ENCODE measurements around the gene PTPN14.

The PTPN14 gene

DNA sequence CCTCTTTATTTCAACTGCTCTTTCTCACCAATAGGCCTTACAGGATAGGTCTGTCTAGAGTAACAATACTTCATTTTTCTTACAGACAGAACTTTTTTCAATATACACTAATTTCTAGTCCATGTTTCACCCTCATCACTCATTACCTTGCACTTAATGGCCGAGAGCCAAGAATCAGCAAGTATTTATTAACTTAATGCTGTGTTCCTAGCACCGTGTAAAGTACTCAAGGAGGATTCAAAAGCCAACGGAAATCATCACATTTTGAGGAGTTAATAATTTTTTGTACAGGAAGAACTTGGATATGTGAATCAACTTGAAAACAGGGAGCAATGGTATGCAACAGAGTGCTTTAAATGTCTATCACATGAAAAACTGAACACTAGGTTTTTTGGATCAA lies 102.0 kb downstream of the PTPN14 start:
- DNase-seq, result no peak

DNA sequence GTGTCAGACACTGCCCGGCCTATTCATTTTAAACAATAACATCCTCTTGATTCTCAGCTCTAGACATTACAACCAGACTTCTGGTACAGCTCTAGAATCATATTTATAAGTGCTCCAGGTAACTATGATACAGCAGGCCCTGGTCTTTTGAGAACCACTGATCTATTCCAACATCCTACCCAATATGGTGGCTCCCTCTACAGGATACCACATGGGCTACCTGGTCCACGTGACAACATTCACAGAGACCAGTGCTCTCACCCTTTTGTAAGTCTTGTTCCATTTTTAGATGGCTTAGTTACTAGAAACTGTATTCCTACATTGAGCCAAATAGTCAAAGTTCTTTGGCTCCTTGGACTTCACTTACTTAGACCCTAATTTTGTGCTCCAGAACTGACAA lies 102.9 kb downstream of the PTPN14 start:
- DNase-seq, result no peak

DNA sequence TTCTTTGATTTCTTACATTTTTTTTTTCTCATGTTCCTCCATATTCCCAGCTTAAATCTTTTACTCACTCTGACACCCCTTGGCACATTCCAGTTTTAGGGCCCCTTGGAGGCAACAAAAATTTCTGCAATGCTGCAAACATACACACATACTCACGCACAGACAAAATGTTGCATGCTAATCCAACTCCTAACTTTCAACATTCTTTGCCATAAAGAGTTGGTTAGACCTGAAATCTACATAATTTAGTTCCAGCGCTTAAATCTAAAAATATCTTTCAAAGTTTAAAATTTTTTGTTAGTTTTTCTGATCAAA lies 103.9 kb downstream of the PTPN14 start:
- no peak for DNase-seq

DNA sequence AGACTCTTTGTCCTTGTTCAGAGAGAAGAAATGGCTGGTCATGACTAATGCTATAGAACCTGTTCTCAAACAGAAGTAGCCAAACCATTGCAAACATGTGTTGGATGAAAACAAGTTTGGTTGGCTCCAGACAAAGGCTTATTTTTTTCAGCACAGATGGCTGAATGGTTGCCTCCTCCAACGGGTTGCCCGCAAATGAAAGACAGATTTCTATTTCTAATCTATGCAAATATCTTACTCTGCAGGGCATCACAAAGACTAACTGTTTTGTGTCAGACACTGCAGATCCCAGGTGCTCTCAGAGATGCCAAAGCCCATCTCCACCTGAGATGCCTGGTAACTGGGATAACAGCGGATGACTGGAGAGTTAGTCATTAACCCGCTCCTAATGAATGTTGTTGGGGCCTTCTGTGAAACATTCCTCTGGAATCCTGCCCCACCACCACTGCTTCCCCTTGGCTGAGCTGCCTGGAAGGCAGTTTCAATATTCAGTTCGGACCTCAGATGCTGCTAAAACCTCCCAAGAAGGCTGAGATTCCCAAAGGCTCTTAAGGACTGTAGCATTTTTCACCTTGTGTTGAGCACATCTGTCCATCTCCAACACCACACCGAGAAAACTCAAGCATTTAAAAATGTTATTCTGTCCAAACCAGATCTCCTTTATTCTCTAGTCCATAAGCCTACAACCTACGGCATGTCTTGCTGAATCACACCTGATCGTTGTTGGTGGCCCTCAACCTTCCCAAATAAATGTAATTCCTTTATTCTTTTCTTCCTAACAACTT lies 104.4 kb downstream of the PTPN14 start:
- DNase-seq, result no peak

DNA sequence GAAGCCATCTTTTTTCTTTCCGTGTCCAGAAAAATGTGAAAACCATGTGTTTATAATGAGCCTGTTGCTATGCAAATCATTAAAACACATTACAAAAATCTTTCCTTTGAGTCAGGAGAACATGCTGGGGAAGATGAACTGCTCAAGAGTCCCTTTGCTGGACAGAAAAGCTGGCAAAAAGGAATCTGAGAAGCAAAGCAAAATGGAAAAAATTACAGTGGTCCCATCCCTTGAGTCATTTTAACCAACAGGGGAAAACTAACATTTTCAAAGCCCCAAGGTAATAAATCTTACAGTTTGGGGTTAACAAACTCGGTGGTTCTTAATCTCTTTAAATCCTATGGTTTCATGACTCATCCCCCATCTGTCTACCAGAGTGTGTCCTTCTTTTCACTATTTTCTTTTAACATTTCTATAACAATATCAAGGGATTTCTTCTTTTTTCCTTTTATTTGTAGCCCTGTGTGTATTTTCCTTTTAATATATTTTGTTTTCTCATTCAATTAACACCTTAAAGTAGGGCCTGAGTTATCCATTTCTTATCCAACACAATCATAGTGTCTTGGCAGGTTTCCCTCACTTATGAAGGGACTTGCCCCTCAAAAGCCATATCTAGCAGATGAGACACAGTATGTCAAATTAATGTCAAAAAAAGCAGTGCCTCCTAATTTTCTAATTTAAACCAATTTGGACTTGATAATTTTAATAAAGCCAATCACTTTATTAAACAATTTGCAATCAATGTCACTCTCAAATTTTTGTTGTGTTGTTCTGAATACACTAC lies 105.4 kb downstream of the PTPN14 start:
- DNase-seq, result no peak

DNA sequence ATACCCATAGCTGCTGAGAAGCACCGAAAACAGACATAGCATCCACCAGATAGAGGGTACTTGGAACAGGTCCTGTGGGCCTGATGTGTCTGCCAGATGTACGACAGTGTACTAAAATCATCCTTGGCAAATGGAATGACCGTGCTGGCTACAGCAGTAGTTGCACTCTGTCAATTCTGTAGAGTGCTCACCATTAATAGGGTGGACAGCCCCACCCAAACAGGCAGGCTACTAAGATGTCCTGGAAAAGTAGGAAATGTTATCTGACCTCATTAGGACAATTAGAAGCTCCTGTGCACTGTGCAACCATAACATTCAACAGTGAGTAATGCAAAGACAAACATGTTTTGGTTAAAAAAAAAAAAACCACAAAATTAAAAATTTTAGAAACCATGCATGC lies 106.2 kb downstream of the PTPN14 start:
- DNase-seq, result no peak

DNA sequence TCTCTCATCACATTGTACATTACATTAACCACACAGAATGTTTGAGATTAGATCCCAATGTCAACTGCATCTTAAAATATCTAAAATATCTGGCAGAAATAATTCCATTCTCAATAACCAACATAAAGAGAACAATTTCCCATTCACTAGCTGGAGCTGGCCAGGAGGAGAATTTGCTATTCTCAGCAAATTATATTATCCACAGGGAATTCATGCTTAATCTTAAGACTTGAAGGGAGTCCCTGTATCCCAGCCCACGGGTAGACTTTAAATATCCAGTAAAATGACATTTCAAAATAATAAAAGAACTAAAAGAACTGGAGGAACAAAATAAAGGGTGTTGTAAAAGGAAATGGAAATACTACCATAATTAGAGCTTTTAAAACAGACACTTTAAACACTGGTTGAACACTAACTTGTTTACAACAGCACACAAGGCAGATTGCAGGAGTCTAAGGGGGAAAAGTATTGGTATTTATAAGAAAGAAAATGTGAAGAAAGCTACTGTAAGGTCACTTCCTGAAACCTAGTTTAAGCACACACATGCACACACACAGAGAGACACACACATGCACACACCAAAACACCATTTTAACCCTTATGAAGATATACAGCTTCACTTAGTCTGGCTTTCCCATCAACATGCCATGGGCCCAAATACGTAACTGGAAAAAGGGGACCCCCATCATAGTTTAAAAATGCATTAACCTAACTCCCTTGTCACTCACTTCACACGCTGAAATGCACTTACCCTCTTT lies 107.0 kb downstream of the PTPN14 start:
- DNase-seq, result no peak

DNA sequence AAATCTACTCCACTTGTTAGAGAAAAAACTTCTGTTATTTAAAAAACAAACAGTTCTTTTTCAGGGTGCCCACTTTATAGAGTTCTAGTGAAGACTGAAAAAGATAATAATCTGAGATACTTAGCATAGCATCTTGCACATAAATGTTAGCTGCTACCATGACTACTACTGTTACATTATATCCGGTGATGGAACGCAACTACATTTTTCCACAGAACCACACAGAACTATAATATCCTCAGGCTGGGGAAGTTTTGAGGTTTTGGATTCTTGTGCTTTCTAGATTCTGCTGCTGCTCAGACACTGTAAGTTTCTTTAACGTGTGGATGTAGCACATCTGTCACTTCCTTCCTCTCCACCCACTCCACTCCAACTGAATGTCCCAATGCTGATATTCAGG lies 110.3 kb downstream of the PTPN14 start:
- DNase-seq, result no peak

DNA sequence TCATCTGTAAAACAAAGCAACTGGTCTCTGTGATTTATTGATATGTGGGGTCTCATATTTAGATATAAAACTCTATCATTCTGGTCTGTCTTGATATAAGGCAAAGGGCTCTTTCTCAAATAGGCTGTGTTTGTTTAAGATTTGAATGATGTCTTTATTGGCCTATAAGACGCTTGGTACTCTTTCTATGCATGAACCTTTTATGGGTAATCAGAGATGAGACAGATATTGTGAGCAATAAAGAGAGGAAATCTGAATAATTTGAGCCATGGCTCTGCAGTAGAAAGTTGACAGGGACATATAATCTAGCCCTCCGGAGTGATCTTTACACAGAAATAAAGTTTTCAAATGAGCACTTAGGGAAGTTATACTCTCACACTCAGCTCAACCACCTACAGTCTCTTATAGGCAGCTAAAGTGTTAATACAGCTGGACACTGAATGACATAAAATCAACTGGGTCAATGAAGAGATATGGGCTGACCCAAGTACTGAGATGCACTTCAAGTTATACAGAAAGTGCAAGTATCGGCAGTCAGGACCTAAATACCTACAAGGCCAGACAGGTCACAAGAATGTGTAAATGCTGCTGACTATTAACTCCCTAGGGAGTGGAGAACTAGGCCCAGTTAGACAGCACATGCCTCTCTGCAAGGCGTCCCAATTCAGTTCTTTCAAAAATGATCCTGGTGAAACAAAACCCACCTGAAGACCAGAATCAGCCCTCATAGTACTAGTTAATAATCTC lies 111.0 kb downstream of the PTPN14 start:
- DNase-seq, result no peak

DNA sequence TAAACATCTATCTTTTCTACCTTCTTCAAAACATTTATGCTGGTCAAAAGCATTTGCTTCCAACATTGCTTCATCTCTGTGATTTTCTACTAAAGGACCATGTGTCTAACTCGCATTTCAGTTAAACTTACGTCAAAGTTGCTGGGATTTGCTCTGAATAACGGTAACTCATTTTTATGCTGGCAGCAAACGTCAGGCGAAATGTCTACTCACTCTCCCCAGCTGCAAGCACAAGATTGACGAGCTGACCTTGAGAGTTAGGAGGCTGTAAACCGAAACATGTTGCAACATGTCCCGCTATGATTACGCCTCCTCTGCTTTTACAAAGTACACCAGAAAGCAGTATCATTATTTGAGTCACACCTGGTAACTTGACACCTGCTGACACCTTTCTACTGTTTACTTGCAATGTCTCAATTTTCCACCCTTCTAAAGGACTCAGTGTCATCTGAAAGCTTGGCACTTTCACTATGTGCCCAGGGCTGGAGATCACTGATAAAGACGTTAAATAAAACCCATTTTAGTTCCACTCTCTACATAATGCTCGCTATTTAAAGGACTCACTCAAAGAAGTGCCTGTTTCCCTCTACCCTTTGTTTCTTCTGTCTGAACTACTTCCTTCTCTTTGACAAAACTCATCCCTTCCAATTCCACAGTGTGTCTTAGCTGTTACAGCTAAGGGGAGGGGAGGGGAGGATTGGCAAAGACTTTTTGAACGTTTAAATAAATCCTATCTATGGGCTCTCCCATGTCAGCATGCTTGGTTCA lies 111.9 kb downstream of the PTPN14 start:
- no peak for DNase-seq

DNA sequence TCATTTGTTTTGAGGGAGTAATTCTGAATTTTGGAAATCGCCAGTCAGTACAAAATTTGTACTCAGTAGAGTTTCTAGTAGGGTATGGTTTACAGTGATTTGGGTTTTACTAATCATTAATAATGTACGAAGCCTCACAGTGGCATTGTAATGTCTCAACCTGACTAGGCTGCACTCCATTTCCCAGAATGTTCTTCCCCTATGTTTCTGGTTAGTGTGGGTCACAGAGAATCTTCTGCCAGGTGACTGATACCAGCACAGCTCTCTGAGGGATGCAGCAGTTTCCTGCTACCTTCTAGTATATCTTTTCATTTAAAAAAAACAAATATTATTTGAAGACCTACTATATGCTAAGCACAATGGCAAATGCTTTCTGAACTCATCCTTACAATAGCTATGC lies 112.9 kb downstream of the PTPN14 start:
- no peak for DNase-seq

DNA sequence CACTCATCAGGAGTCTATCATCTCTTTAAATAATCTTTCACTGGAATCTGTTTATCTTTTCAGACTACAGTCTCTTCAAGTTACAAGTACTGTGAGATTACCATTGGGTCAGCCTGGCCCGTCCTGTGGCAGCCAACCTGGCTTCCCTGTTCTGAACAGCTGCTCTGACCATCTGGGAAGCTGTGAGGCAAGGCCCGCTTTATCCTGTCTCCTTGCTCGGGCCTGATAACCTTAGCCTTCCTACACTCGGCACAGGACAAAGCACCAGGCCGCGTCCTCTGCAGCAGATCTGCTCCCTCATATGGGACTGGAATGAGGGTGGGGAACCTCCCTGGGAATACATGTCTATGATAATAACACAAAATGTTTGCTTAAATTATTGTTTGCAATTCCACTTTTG lies 113.3 kb downstream of the PTPN14 start:
- no peak for DNase-seq

DNA sequence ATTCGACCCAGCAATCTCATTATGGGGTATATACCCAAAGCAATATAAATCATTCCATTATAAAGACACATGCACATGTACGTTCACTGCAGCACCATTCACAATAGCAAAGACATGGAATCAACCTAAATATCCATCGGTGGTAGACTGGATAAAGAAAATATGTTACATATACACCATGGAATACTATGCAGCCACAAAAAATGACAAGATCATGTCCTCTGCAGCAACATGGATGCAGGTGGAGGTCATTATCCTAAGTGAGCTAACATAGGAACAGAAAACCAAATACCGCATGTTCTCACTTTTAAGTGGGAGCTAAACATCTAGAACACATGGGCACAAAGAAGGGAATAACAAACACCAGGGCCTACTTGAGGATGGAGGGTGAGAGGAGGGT lies 115.5 kb downstream of the PTPN14 start:
- no peak for DNase-seq

DNA sequence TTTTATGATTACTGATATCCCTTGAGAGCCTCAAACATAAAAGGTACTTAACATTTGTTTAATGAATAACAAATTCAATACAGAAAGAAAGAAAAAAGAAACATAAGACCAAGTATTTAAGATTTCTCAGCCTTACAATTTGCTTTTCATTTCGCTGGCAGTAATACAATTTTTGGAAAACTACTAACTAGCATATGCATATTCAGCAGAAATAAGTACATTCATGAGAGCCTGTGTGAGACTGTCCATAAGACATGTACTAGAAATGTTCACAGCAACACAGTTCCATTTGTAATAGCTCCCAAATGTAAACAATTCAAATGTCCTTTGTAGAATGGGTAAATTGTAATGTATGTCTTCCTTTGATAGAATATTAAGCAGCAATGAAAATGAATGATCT lies 119.2 kb downstream of the PTPN14 start:
- DNase-seq, result no peak

DNA sequence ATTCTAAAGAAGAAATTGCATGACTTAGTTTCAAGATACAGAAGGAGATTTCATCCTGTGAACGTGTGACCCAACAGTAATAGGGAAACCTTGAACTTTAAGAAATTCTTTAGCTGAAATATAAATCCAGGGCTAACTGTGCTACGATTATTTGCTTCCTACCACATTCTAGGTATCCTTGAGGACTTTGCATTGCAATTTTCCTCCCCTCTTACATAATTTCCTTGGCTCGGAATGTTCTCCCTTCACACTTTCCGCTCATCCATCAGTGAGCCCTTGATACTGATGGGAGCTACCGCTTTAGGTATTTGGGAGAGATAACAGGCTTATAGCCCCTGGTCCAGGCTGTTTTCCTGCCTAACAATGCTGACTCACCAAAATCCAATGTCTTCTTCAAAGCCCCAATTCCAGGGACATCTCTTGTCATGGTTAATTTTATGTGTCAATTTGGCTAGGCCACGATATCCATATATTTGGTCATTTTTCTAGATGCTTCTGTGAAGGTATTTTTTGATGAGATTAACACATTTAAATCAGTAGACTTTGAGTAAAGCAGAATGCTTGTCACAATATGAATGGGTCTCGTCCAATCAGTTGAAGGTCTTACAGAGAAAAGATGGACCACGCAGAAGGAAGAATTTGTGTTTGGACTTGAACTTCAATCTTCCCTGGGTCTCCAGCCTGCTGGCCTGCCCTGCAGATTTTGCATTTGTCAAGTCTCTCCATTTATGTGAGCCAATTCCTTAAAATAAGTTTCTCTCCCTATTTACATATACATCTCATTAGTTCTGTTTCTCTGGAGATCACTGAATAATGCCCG lies 121.2 kb downstream of the PTPN14 start:
- DNase-seq, result no peak

DNA sequence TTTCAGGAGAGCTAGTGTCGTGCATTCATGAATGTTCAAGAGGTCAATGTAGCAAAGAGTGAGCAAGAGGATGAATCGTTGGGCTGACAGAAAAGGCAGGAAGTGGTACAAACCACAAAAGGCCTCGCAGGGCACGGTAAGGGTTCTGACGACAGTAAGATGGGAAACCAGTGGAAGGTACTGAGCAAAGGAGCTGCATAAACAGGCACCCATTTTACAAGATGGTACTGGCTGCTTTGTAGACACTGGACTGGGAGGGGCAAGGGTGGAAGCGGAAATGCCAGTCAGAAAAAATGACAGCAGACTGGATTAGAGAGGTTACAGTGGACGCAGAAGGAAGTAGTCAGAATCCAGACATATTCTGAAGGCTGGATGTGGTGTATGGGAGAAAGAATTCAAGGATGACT lies 123.5 kb downstream of the PTPN14 start:
- no peak for DNase-seq

DNA sequence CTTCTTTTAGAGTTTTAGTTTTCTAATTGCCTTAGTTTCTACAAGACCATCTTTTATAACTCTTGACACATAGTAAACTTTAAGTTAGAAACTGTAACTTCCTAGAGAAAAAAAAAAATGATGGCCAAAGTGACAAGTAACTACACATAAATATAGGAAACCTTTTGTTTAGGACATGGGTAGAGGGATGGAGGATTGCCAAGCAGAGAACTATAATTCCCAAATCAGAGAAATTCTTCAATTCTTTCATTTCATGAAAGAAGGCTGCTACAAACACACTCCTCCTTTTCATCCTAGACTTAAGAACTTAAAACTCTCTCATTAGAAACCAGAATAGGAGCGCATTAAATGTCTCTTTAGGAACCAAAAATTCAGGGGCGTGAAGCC lies 125.0 kb downstream of the PTPN14 start:
- no peak for DNase-seq

DNA sequence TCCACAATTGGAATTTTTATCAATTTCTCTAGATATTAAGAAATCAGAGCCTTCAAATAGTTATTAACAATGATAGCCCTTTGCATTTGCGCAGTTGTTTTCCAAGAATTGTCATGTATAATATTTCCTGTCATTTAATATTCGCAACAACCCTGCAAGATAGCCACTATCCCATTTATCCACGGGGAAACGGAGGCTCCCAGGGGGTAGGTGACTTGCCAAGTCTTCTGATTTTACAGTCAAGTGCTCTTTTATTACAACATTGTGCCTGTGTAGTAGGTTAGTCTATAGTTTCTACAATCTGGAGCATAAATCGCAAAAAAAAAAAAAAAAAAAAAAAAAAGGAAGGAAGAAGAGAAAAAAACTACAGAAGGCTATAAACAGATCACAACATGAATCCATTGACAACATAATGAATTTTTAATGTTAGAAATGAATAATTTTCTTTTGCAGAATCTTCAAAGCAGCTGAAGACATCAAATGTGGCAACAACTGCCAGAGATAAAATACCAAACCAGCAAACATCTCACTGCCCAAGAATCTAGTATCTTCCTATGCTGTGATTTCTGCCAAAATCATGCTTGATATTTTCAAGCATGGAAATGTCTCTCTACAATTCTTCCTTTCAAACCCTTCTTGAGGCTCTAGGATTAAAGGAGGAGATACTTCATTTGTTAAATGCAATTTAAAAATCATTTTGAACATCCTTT lies 125.5 kb downstream of the PTPN14 start:
- no peak for DNase-seq

DNA sequence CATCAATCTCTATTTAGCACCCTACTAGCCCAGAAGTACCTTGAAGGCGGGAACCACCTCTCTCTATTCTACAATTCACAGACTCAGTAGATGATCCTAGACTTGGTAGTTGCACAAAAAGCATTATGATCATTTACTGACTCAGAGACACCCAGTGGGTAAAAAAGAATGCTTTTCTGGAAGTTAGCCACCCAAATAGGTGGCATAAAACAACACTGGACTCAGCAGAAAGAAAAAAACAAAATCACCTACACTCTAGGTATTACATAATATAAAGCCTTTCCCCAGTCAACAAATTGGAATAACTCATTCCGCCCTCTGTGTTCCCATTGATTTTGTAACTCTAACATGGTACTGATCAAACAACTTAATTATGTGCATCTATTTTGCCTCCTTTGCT lies 126.3 kb downstream of the PTPN14 start:
- DNase-seq, result no peak

DNA sequence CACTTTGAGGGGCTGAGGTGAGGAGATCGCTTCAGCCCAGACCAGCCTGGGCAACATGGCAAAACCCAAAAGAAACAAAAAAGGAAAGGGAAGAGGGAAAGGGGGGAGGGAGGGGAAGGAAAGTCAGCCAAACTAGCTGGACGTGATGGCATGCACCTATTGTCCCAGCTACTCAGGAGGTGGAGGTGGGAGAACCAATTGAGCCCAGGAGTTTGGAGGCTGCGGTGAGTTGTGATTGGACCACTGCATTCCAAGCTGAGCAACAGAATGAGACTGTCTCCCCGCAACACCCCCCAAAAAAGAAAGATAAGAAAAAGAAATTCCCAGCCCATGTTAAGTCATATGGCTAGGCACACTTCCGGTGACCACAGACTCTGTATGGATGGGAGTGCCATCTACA lies 128.4 kb downstream of the PTPN14 start:
- DNase-seq, result no peak

DNA sequence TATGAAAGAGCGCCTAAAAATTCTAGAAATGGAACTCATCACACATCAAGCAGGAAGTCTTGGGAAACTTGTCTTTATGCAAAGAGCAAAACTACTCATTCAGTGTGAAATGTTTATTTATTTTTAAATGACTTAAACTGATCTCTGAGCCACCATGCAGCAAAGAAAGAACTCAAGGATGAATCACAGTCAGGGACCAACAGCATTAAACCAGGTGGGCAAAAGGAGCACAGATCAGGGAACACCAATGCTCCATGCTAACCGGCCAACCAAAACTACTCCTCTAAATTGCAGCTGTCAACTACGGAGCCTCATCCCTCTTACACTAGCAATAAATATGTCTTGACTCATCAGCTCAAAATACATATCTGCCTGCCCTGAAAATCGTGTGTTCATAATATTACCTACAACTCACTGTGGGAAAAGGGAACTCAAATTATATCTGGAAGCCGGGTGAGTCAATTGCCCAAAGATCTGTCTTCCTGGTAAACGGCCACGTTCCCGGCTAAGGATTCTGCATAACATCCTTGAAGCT lies 129.2 kb downstream of the PTPN14 start:
- no peak for DNase-seq
